Right lobe of liver (tissue), 6 donors: ENCODE results near the gene TSSK6. TPM values are rescaled to one million over a fixed set of nuclear protein-coding genes. Genes with fewer than 3 reads are reported as not detected.

ENCODE experiments used
- ATAC-seq, 4 donors: fragments of 200-7000 bp; cut with Tn5 transposase; one replicate each; pipeline ENCODE4 v1.9.1; 2020; ENCODE audit warnings: mild to moderate bottlenecking in 4 of 4, moderate library complexity in 4 of 4
- DNase-seq, 3 donors: peaks; one replicate each; pipeline ENCODE4 v3.0.0-alpha.2; 2020
- H3K27ac ChIP-seq, 3 donors: fragments of 200-600 bp; one replicate each; pipeline ENCODE4 v1.8.0; 2022
- H3K27me3 ChIP-seq, 2 donors: fragments of 200-600 bp; one replicate each; pipeline ENCODE4 v1.8.0; 2022
- H3K36me3 ChIP-seq, 4 donors: fragments of 200-600 bp; sonication (generic) in 1 of 4; one replicate each; pipeline versions ENCODE4 v1.5.1 to v1.8.0; 2017 to 2022; ENCODE audit warnings: control low read depth in 1 of 4
- H3K4me1 ChIP-seq, 4 donors: fragments of 200-600 bp; sonication (generic) in 1 of 4; one replicate each; pipeline versions ENCODE4 v1.5.1 to v1.8.0; 2017 to 2022; ENCODE audit warnings: control low read depth in 1 of 4
- H3K4me3 ChIP-seq, 3 donors: fragments of 200-600 bp; one replicate each; pipeline ENCODE4 v1.8.0; 2022
- H3K9me3 ChIP-seq, 4 donors: fragments of 200-600 bp; sonication (generic) in 1 of 4; one replicate each; pipeline versions ENCODE4 v1.5.1 to v1.8.0; 2017 to 2022; ENCODE audit warnings: control low read depth in 1 of 4
- POLR2A ChIP-seq: fragments of 450-650 bp; IDR thresholded peaks from one replicate; pipeline ENCODE4 v1.6.1; 2017; ENCODE audit warnings: antibody characterized with exemption, mild to moderate bottlenecking
- WGBS: methylation state at CpG from one replicate; pipeline ENCODE4 v1.1.6; 2018; ENCODE audit warnings: low coverage, low lambda C conversion rate; ENCODE audit not compliant: insufficient coverage; ENCODE audit errors: missing lambda C conversion rate; 5-methylcytosine and 5-hydroxymethylcytosine counted together
- intact Hi-C, 2 donors: fragments of 100-400 bp; cut with DNase I; formaldehyde crosslinking; loops; one replicate each; pipeline versions ENCODE4 v1.11.2 to v1.14.1; 2022
- total RNA-seq, 6 experiments: library from RNA; depleted of rRNA in 2 of 6; stranded (reverse); fragments of >200 nt in 2 of 6; fragmentation: NEBNext Ultra II Directional in 3 of 6; extraction: Animal tissue kit (Norgen Biotek cat#: 25700) in 3 of 6; gene quantifications; one replicate each; pipeline versions ENCODE4 v1.1.0 to v1.2.4, GENCODE V29; 2016 to 2023
- TF ChIP-seq, protein P1 (sequence below), 4 donors: fragments of 200-600 bp in 3 of 4; fragments of 450-650 bp in 1 of 4; IDR thresholded peaks; one replicate each; pipeline versions ENCODE4 v1.5.1 to v1.8.0; 2016 to 2022; ENCODE audit warnings: antibody characterized with exemption in 4 of 4, mild to moderate bottlenecking in 2 of 4
- donor health status: DM: no; HTN: yes; CAD: no.
- donor health status: DM: no; HTN: no; CAD: no.
- donor health status: DM: no; HTN: no; CAD: no.
- donor health status: DM: no; HTN: yes; CAD: no.
- donor health status: DM: no; HTN: yes; CAD: no.

The TSSK6 gene
- total RNA-seq, 6 experiments from 2014 or later, result 0.53 to 2.9 (median 1.1) TPM

DNA sequence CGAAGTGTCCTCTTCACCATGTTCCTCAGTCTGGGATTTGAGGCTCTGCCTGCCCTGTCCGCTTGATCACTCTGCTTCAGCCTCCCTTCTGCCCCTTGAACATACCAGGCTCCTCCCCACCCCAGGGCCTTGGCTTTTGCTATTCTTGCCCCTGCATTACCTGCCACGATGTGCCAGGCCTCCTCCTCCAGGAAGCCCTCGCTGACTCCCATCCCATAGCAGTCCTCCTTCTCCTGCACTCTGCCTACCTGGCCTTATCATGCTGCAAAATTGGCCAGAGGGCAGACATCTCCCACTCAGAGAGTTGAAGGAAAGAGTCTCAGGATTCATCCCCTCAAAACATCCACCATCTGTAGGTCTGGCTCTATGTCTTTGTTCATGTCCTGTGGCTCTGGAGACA is 15.5 kb upstream of the TSSK6 start:
- no peak for ATAC-seq

DNA sequence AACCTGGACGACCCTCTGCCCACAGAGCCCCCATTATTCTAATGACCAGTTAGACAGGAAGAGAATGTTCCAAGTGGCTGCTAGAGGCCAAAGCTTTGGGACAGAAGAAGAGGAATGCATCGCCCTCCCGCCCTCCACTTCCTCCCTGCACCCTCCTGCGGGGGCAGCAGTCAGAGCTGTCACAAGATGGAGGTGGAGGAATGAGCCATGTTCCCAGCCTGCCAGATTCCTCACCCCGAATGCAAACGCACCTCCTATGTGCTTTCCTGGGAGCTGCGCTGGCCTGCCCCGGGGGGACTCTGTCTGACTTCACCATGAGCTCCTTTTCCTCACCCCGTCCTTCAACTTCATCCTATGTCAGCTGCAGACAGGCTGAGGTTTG is 15.1 kb upstream of the TSSK6 start:
- TF ChIP-seq, protein P1, sequence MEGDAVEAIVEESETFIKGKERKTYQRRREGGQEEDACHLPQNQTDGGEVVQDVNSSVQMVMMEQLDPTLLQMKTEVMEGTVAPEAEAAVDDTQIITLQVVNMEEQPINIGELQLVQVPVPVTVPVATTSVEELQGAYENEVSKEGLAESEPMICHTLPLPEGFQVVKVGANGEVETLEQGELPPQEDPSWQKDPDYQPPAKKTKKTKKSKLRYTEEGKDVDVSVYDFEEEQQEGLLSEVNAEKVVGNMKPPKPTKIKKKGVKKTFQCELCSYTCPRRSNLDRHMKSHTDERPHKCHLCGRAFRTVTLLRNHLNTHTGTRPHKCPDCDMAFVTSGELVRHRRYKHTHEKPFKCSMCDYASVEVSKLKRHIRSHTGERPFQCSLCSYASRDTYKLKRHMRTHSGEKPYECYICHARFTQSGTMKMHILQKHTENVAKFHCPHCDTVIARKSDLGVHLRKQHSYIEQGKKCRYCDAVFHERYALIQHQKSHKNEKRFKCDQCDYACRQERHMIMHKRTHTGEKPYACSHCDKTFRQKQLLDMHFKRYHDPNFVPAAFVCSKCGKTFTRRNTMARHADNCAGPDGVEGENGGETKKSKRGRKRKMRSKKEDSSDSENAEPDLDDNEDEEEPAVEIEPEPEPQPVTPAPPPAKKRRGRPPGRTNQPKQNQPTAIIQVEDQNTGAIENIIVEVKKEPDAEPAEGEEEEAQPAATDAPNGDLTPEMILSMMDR (IDR thresholded peaks at IDR 0.05), result no peak
- no peak for TF ChIP-seq POLR2A
- DNase-seq (no peak), ATAC-seq (no peak)
- Histone ChIP-seq H3K36me3 (peaks cover 0 to 5% (median 2%) of the 10 kb centered on the region in 4 donors), H3K27ac (no peak overlapping the region), H3K27me3 (no peaks in the 10 kb centered on the region), H3K9me3 (no peaks in the 10 kb centered on the region), H3K4me3 (no peak overlapping the region), H3K4me1 (peaks cover 0 to 3% (median 0%) of the 10 kb centered on the region in 4 donors)
- 62% methylated on average over 5 of the region's 9 CpGs for WGBS
- intact Hi-C loops, result loop anchor here (5.0 kb wide), 1 partner anchor 117 kb away; no protein-coding TSS in a partner anchor

More for the DNA sequence above, 15.5 kb upstream of the TSSK6 start:
- no peak for TF ChIP-seq POLR2A
- TF ChIP-seq, protein P1 (IDR thresholded peaks at IDR 0.05), result no peak
- H3K27me3 ChIP-seq, result no peaks in the 10 kb centered on the region
- DNase-seq, result no peak
- H3K36me3 ChIP-seq, result peaks cover 0 to 5% (median 2%) of the 10 kb centered on the region in 4 donors
- intact Hi-C loops, result loop anchor here (5.0 kb wide), 1 partner anchor 116 kb away; no protein-coding TSS in a partner anchor
- WGBS, result 80% methylated on average over 4 of the region's 4 CpGs
- H3K27ac ChIP-seq, result no peak overlapping the region
- no peak overlapping the region for H3K4me3 ChIP-seq
- H3K9me3 ChIP-seq, result no peaks in the 10 kb centered on the region
- H3K4me1 ChIP-seq, result peaks cover 0 to 3% (median 0%) of the 10 kb centered on the region in 4 donors

DNA sequence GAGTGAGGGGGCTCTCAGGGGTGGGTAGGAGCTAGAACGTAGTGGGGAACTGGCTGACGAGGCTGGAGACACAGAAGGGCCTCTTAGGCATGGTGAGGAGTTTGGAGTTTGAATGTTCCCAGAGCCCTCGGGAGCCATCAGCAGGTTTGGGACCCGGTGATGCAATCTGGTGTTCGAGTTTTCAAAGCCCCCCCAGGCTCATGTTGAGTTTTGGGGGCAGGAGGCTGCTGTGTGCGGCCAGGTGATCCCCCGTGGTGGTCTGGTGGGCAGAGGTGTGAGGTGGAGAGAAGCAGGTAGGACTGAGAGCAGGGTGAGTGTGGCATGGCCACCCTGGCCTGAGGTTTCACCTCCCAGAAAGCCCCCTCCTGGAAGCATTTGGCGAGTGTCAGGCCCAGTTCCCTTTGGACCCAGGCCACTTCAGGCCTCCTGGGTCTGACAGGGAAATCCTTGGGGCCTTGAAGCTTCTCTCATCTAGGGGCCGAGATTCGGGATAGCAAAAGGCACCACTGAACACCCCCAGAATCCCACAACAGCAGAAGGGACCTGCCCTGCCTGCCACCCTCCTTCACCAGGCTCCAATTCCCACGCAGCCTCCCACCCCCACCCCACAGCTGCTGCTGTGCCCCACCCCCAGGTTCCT is 14.6 kb upstream of the TSSK6 start:
- Histone ChIP-seq H3K36me3 (peaks cover 0 to 5% (median 2%) of the 10 kb centered on the region in 4 donors), H3K4me3 (no peak overlapping the region), H3K27ac (no peak overlapping the region), H3K27me3 (no peaks in the 10 kb centered on the region), H3K9me3 (no peaks in the 10 kb centered on the region), H3K4me1 (peaks cover 0 to 3% (median 0%) of the 10 kb centered on the region in 4 donors)
- TF ChIP-seq, protein P1 (IDR thresholded peaks at IDR 0.05), result no peak
- no peak for TF ChIP-seq POLR2A
- intact Hi-C loops, result loop anchor here (5.0 kb wide), 1 partner anchor 117 kb away; no protein-coding TSS in a partner anchor
- 60% methylated on average over 5 of the region's 11 CpGs for WGBS
- DNase-seq (no peak), ATAC-seq (no peak)

DNA sequence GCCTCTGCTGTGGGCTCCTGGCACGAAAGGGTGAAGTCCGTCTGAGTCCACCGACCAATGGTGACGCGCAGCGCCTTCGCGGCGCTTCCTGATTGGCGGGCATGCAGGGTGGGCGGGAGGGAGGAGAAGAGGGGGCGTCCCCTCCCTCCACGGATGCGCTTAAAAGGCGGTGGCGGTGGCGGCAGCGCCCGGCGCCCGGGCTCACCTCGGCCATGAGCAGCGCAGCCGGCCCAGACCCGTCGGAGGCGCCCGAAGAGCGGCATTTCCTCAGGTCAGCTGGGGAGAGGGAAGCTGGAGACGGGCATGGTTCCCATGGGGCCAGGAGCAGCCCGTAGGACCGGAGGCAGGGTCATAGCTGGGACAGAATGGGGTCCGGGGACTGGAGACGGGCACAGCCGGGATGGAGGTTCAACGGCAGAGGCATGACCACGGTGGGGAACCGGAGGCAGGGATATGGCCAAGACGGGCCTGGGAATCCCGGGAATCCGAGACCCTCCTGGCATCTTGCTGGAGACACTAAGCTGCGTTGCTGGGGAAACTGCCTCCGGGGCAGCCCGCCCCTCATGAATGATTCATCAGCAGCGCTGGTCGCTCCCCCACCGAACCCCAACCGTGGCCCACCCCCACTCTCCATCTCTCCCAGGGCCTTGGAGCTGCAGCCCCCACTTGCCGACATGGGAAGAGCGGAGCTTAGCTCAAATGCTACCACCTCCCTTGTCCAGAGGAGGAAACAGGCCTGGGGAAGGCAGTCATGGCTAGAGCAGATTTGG is 13.6 kb upstream of the TSSK6 start, which contains the start of gene YJEFN3:
Gene YJEFN3 (plus strand): TSS at position 191 of the 770 bp plus-strand sequence. CDS start 22 bp downstream, at position 213.
- 50% methylated on average over 1 of the region's 50 CpGs for WGBS
- peaks cover 0 to 6% (median 2%) of the 10 kb centered on the region in 4 donors for H3K36me3 ChIP-seq
- no peak within 1 kb of the TSS for H3K27ac ChIP-seq
- no peak within 1 kb of the TSS for H3K4me3 ChIP-seq
- intact Hi-C loops, result no loop called here
- no peak for TF ChIP-seq POLR2A
- TF ChIP-seq, protein P1 (IDR thresholded peaks at IDR 0.05), result no peak
- ATAC-seq, result no peak
- DNase-seq, result no peak
- H3K27me3 ChIP-seq, result no peaks in the 10 kb centered on the region
- no peaks in the 10 kb centered on the region for H3K9me3 ChIP-seq
- peaks cover 0 to 3% (median 0%) of the 10 kb centered on the region in 4 donors for H3K4me1 ChIP-seq
